SK-N-SH (cell line): Measurements from ENCODE around the gene MYMK. TPM values are rescaled to one million over a fixed set of nuclear protein-coding genes. Genes with fewer than 3 reads are reported as not detected.
A peak's percentile ranks its signal among the peaks of the same experiment; 100 is the strongest.

Experiments used
- CTCF ChIA-PET: fragments of 300-600, 350-600 bp; formaldehyde crosslinking; extraction: SDS; loops from one replicate; lab custom pipeline; 2021; lab: Yijun Ruan, JAX
- POLR2A ChIA-PET: fragments of 350-600 bp; sonication (Branson Sonifier 250); formaldehyde crosslinking; extraction: SDS; loops from one replicate; lab custom pipeline; 2020; ENCODE audit warnings: antibody characterized with exemption, inconsistent platforms; lab: Yijun Ruan, JAX
- DNase-seq: peaks from one replicate; pipeline ENCODE4 v3.0.0; 2012
- H2AFZ ChIP-seq: fragments of 200-600 bp; sonication (generic); 2 replicates; pipeline ENCODE4 v1.8.1; 2016; ENCODE audit warnings: antibody characterized with exemption, mild to moderate bottlenecking, low read depth
- H3F3A ChIP-seq: fragments of 200-600 bp; sonication (generic); replicated peaks from 2 replicates; pipeline ENCODE3; 2016; ENCODE audit warnings: antibody characterized with exemption, mild to moderate bottlenecking; ENCODE audit not compliant: insufficient read depth
- H3K27ac ChIP-seq, 2 experiments: fragments of 200-500 bp in 1 of 2; fragments of 200-600 bp in 1 of 2; sonication (Bioruptor generic) in 1 of 2; sonication (generic), shearing (Covaris generic) in 1 of 2; 2 replicates each; pipeline versions ENCODE4 v1.5.1 to v1.6.1; 2014 to 2016; ENCODE audit warnings: low read depth in 2 of 2, inconsistent platforms in 1 of 2, low read length in 1 of 2, mild to moderate bottlenecking in 1 of 2, mixed read lengths in 1 of 2
- H3K27me3 ChIP-seq: fragments of 200-600 bp; sonication (generic), shearing (Covaris generic); 2 replicates; pipeline ENCODE4 v1.6.1; 2016; ENCODE audit warnings: mixed run types; ENCODE audit not compliant: insufficient read depth
- H3K36me3 ChIP-seq, 2 experiments: fragments of 200-500 bp in 1 of 2; fragments of 200-600 bp in 1 of 2; sonication (Bioruptor generic) in 1 of 2; sonication (generic) in 1 of 2; replicated peaks in 1 of 2; 2 replicates each; pipeline versions ENCODE3 to v1.5.1; 2014 to 2016; ENCODE audit warnings: low read length in 1 of 2, mild to moderate bottlenecking in 1 of 2; ENCODE audit not compliant: insufficient read depth in 2 of 2, control insufficient read depth in 1 of 2
- H3K4me1 ChIP-seq, 2 experiments: fragments of 200-500 bp in 1 of 2; fragments of 200-600 bp in 1 of 2; sonication (Bioruptor generic) in 1 of 2; sonication (generic), shearing (Covaris generic) in 1 of 2; 2 replicates each; pipeline versions ENCODE4 v1.5.1 to v1.6.1; 2014 to 2016; ENCODE audit warnings: low read depth in 1 of 2, low read length in 1 of 2, mixed run types in 1 of 2; ENCODE audit not compliant: insufficient read depth in 2 of 2, control insufficient read depth in 1 of 2
- H3K4me2 ChIP-seq: fragments of 200-600 bp; sonication (generic), shearing (Covaris generic); 2 replicates; pipeline ENCODE4 v1.6.1; 2017; ENCODE audit warnings: mixed run types
- H3K4me3 ChIP-seq, 2 experiments: fragments of 200-500 bp in 1 of 2; fragments of 200-600 bp in 1 of 2; sonication (Bioruptor generic) in 1 of 2; sonication (generic), shearing (Covaris generic) in 1 of 2; 2 replicates each; pipeline versions ENCODE4 v1.5.1 to v1.8.1; 2014 to 2016; ENCODE audit warnings: low read depth in 2 of 2, inconsistent platforms in 1 of 2, low read length in 1 of 2, mild to moderate bottlenecking in 1 of 2, mixed read lengths in 1 of 2, moderate library complexity in 1 of 2
- H3K79me2 ChIP-seq: fragments of 200-600 bp; sonication (generic); 2 replicates; pipeline ENCODE4 v1.8.1; 2017; ENCODE audit warnings: mild to moderate bottlenecking; ENCODE audit not compliant: insufficient read depth
- H3K9ac ChIP-seq: fragments of 200-600 bp; sonication (generic); 2 replicates; pipeline ENCODE4 v1.6.1; 2017; ENCODE audit warnings: mixed run types
- H3K9me2 ChIP-seq: fragments of 200-600 bp; sonication (generic); 2 replicates; pipeline ENCODE4 v1.6.1; 2017; ENCODE audit warnings: mixed run types
- H3K9me3 ChIP-seq: fragments of 200-600 bp; sonication (generic); 2 replicates; pipeline ENCODE4 v1.6.1; 2017; ENCODE audit warnings: mixed run types, mild to moderate bottlenecking, moderate library complexity
- H4K20me1 ChIP-seq: fragments of 200-600 bp; sonication (generic); 2 replicates; pipeline ENCODE4 v1.6.1; 2017; ENCODE audit warnings: mild to moderate bottlenecking, mixed run types; ENCODE audit not compliant: insufficient read depth
- EP300 ChIP-seq, 2 experiments: IDR thresholded peaks; 2 replicates each; pipeline versions ENCODE4 v1.4.0 to v1.6.1; 2012; ENCODE audit warnings: borderline replicate concordance in 1 of 2, low read depth in 1 of 2, low read length in 1 of 2
- EZH2phosphoT487 ChIP-seq: fragments of 200-600 bp; sonication (generic); IDR thresholded peaks from 2 replicates; pipeline ENCODE4 v1.6.1; 2017; ENCODE audit warnings: low read depth, mixed run types, mild to moderate bottlenecking, antibody characterized with exemption, moderate library complexity, borderline replicate concordance
- FOSL2 ChIP-seq: IDR thresholded peaks from 2 replicates; pipeline ENCODE4 v1.4.0; 2012; ENCODE audit warnings: low read depth, mild to moderate bottlenecking, moderate library complexity, borderline replicate concordance
- FOXM1 ChIP-seq: IDR thresholded peaks from 2 replicates; pipeline ENCODE4 v1.4.0; 2012; ENCODE audit warnings: low read depth, mild to moderate bottlenecking
- GATA2 ChIP-seq: sonication (generic); formaldehyde crosslinking; IDR thresholded peaks from 2 replicates; pipeline ENCODE4 v1.5.0; 2020; ENCODE audit warnings: mild to moderate bottlenecking, missing genetic modification reagents
- MEF2A ChIP-seq: IDR thresholded peaks from 2 replicates; pipeline ENCODE4 v1.4.0; 2012; ENCODE audit warnings: low read depth, borderline replicate concordance
- MXI1 ChIP-seq: IDR thresholded peaks from 2 replicates; pipeline ENCODE4 v1.6.1; 2012; ENCODE audit warnings: mild to moderate bottlenecking, low read depth, low read length, improper control_type of control experiment
- NRF1 ChIP-seq: IDR thresholded peaks from 2 replicates; pipeline ENCODE4 v1.6.1; 2012; ENCODE audit warnings: low read depth, mild to moderate bottlenecking, low read length
- POLR2AphosphoS5 ChIP-seq: IDR thresholded peaks from 2 replicates; pipeline ENCODE4 v1.6.1; 2012; ENCODE audit warnings: low read depth, low read length
- RFX5 ChIP-seq: IDR thresholded peaks from 2 replicates; pipeline ENCODE4 v1.6.1; 2012; ENCODE audit warnings: mild to moderate bottlenecking, improper control_type of control experiment, low read length
- SIN3A ChIP-seq: IDR thresholded peaks from 2 replicates; pipeline ENCODE4 v1.6.1; 2012; ENCODE audit warnings: low read depth, mild to moderate bottlenecking, low read length, moderate library complexity, borderline replicate concordance
- WGBS: methylation state at CpG from one replicate; pipeline ENCODE4 v1.1.6; 2017; ENCODE audit warnings: low lambda C conversion rate; 5-methylcytosine and 5-hydroxymethylcytosine counted together
- polyA plus RNA-seq, 3 experiments: library from polyadenylated mRNA; depleted of rRNA; stranded (reverse); fragments of >200 nt; gene quantifications; 2 replicates each; pipeline ENCODE4 v1.2.3, GENCODE V29; 2012
- TF ChIP-seq, protein P1 (sequence below): fragments of 150-350 bp; IDR thresholded peaks from 2 replicates; pipeline ENCODE4 v1.6.1; 2017; ENCODE audit warnings: antibody characterized with exemption, low read length, low read depth, borderline replicate concordance
- TF ChIP-seq, protein P2 (sequence below): IDR thresholded peaks from 2 replicates; pipeline ENCODE4 v1.4.0; 2012; ENCODE audit warnings: low read depth, borderline replicate concordance
- TF ChIP-seq, protein P3 (sequence below): fragments of 200-600 bp; sonication (generic); IDR thresholded peaks from 2 replicates; pipeline ENCODE4 v1.6.1; 2017; ENCODE audit warnings: antibody characterized with exemption, mild to moderate bottlenecking, moderate library complexity

MYMK gene
- polyA plus RNA-seq, 1 of the 3 experiments (the other 2 are of a cell fraction), result not detected

DNA sequence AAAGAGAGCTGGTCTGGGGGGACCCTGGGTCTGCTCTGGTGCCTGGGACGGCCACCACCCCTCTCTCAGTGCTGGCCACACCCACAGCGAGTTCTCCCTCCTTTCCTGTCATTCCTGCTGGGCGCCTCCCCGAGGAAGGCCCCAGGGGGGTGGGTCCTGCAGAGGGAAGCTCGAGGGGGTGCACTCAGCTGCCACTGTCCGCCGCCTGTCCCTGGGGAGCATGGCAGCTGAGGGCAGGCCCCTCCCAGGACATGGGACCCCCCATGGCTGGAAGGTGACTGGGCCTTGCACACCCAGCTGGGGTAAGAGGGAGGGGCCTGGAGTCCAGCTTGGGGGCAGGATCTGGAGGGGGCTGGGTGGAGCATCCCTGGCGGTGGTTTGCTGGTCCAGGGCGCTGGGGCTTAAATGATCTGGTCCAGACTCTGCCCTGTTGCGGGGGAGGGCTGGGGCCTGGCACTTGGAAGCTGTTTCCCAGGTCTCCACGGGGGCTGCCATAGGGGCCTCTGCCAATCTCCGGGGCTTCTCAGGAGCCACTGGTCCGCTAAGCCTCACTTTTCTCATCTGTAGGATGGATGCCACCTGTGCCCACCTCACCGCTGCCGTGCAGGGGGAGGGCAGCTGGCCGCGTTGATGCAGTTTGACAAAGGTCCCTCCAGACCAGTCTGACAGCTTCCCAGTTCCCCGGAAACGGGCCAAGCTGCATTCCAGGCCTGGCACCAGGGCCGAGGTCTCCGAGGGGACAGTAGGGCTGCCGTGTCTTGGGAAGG lies 39.9 kb downstream of the MYMK start:
- Histone ChIP-seq H3K79me2 (no peaks in the 10 kb centered on the region), H3K9me2 (no peaks in the 10 kb centered on the region), H3K36me3 (no peaks in the 10 kb centered on the region), H3K9me3 (no peaks in the 10 kb centered on the region), H3K4me2 (no peak overlapping the region), H2AFZ (no peak overlapping the region), H3K9ac (no peak overlapping the region), H4K20me1 (no peaks in the 10 kb centered on the region)
- ChIA-PET POLR2A (interaction anchor here (0.8 to 1.0 kb wide), 3 partner anchors 21 to 151 kb away, joined by 3 to 4 read pairs (median 3); partner anchors contain the start of genes CACFD1 and DBH), CTCF (interaction anchor here (0.8 to 3.9 kb wide), 15 partner anchors 9 to 463 kb away, joined by 3 to 23 read pairs (median 6); no protein-coding TSS in a partner anchor)
- WGBS, result 88% methylated on average over 9 of the region's 22 CpGs
- TF ChIP-seq POLR2AphosphoS5, result no peak
- TF ChIP-seq MXI1, result no peak
- TF ChIP-seq FOSL2, result no peak
- TF ChIP-seq, protein P1, sequence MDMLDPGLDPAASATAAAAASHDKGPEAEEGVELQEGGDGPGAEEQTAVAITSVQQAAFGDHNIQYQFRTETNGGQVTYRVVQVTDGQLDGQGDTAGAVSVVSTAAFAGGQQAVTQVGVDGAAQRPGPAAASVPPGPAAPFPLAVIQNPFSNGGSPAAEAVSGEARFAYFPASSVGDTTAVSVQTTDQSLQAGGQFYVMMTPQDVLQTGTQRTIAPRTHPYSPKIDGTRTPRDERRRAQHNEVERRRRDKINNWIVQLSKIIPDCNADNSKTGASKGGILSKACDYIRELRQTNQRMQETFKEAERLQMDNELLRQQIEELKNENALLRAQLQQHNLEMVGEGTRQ, result no peak
- no peak for TF ChIP-seq RFX5
- TF ChIP-seq GATA2, result no peak
- no peak for TF ChIP-seq NRF1
- no peak for TF ChIP-seq SIN3A
- no peak for TF ChIP-seq EP300 (IDR thresholded peaks at IDR 0.05; ENCODE audit: borderline replicate concordance in 1 of 2, low read depth in 1 of 2, low read length in 1 of 2)
- TF ChIP-seq FOXM1, result no peak
- TF ChIP-seq EZH2phosphoT487, result no peak
- TF ChIP-seq, protein P2, sequence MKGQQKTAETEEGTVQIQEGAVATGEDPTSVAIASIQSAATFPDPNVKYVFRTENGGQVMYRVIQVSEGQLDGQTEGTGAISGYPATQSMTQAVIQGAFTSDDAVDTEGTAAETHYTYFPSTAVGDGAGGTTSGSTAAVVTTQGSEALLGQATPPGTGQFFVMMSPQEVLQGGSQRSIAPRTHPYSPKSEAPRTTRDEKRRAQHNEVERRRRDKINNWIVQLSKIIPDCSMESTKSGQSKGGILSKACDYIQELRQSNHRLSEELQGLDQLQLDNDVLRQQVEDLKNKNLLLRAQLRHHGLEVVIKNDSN, result no peak
- TF ChIP-seq MEF2A, result no peak
- TF ChIP-seq, protein P3, sequence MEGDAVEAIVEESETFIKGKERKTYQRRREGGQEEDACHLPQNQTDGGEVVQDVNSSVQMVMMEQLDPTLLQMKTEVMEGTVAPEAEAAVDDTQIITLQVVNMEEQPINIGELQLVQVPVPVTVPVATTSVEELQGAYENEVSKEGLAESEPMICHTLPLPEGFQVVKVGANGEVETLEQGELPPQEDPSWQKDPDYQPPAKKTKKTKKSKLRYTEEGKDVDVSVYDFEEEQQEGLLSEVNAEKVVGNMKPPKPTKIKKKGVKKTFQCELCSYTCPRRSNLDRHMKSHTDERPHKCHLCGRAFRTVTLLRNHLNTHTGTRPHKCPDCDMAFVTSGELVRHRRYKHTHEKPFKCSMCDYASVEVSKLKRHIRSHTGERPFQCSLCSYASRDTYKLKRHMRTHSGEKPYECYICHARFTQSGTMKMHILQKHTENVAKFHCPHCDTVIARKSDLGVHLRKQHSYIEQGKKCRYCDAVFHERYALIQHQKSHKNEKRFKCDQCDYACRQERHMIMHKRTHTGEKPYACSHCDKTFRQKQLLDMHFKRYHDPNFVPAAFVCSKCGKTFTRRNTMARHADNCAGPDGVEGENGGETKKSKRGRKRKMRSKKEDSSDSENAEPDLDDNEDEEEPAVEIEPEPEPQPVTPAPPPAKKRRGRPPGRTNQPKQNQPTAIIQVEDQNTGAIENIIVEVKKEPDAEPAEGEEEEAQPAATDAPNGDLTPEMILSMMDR, result no peak
- TF ChIP-seq, all 33 proteins: peak for 0
- H3K27ac ChIP-seq, result no peak overlapping the region; a peak in 1 of 4 replicates
- peaks cover 0 to 14% of the 10 kb centered on the region in 2 experiments; a peak in 1 of 4 replicates for H3K4me1 ChIP-seq
- H3K27me3 ChIP-seq, result no peaks in the 10 kb centered on the region
- no peaks in the 10 kb centered on the region for H3F3A ChIP-seq
- peak; percentile 71 for DNase-seq
- no peak overlapping the region for H3K4me3 ChIP-seq
